ENCODE measurements around the gene HTR2A. TPM values are rescaled to one million over a fixed set of nuclear protein-coding genes. Genes with fewer than 3 reads are reported as not detected.

Gene HTR2A
- polyA plus RNA-seq, 1 donor from 2014 or later, result 0.20 TPM

GRCh38 chr13:46899801-46900200 lies 2.9 kb upstream of the HTR2A start:
- no peaks in the 10 kb centered on the region for H3K9me3 ChIP-seq (ENCODE audit: low read length)
- no peaks in the 10 kb centered on the region for H3K36me3 ChIP-seq (ENCODE audit: insufficient read depth, low read length)
- no peaks in the 10 kb centered on the region for H3K79me2 ChIP-seq (replicated peaks; ENCODE audit: insufficient read depth, low read length)
- no peak overlapping the region for H3K4me3 ChIP-seq (ENCODE audit: low read length)
- H3K27me3 ChIP-seq (ENCODE audit: insufficient read depth, low read depth, low read length), result no peaks in the 10 kb centered on the region
- H4K20me1 ChIP-seq (ENCODE audit: insufficient read depth), result no peaks in the 10 kb centered on the region
- H3K9me2 ChIP-seq (ENCODE audit: insufficient read depth, low read length), result no peaks in the 10 kb centered on the region
- TF ChIP-seq EP300 (conservative IDR thresholded peaks at IDR 0.05; ENCODE audit: poor library complexity, severe bottlenecking) (no peak), POLR2AphosphoS5 (IDR thresholded peaks at IDR 0.05) (no peak), EZH2 (IDR thresholded peaks at IDR 0.05; ENCODE audit: borderline replicate concordance, insufficient read depth, low read length, poor library complexity, severe bottlenecking) (no peak), RAD21 (conservative IDR thresholded peaks at IDR 0.05) (no peak), MXI1 (conservative IDR thresholded peaks at IDR 0.05; ENCODE audit: poor library complexity, severe bottlenecking) (no peak), REST (IDR thresholded peaks at IDR 0.05; ENCODE audit: borderline replicate concordance) (no peak), TAF1 (IDR thresholded peaks at IDR 0.05; ENCODE audit: low read depth) (no peak), SMC3 (conservative IDR thresholded peaks at IDR 0.05; ENCODE audit: poor library complexity) (no peak), CTCF (IDR thresholded peaks at IDR 0.05; ENCODE audit: poor library complexity, severe bottlenecking) (no peak)
- no peak overlapping the region for H3K9ac ChIP-seq (ENCODE audit: low read length)
- no peak overlapping the region for H3K4me2 ChIP-seq (ENCODE audit: low read length)
- no peak overlapping the region for H2AFZ ChIP-seq (ENCODE audit: low read depth, low read length)
- H3K27ac ChIP-seq (ENCODE audit: low read length), result no peak overlapping the region
- no peaks in the 10 kb centered on the region for H3F3A ChIP-seq (ENCODE audit: insufficient read depth, low read length, poor library complexity, severe bottlenecking)

GRCh38 chr13:46895381-46895780 lies 1.5 kb downstream of the HTR2A start:
- Histone ChIP-seq H3K4me3 (ENCODE audit: low read length) (no peak overlapping the region), H3K9me3 (ENCODE audit: low read length) (no peaks in the 10 kb centered on the region), H3K79me2 (replicated peaks; ENCODE audit: insufficient read depth, low read length) (no peaks in the 10 kb centered on the region), H2AFZ (ENCODE audit: low read depth, low read length) (no peak overlapping the region), H3K27me3 (ENCODE audit: insufficient read depth, low read depth, low read length) (no peaks in the 10 kb centered on the region), H3K4me2 (ENCODE audit: low read length) (no peak overlapping the region), H3K27ac (ENCODE audit: low read length) (no peak overlapping the region), H3K9me2 (ENCODE audit: insufficient read depth, low read length) (no peaks in the 10 kb centered on the region), H3K9ac (ENCODE audit: low read length) (no peak overlapping the region), H3F3A (ENCODE audit: insufficient read depth, low read length, poor library complexity, severe bottlenecking) (no peaks in the 10 kb centered on the region), H3K36me3 (ENCODE audit: insufficient read depth, low read length) (no peaks in the 10 kb centered on the region), H4K20me1 (ENCODE audit: insufficient read depth) (no peaks in the 10 kb centered on the region)
- TF ChIP-seq CTCF (IDR thresholded peaks at IDR 0.05; ENCODE audit: poor library complexity, severe bottlenecking) (no peak), SMC3 (conservative IDR thresholded peaks at IDR 0.05; ENCODE audit: poor library complexity) (no peak), REST (IDR thresholded peaks at IDR 0.05; ENCODE audit: borderline replicate concordance) (no peak), MXI1 (conservative IDR thresholded peaks at IDR 0.05; ENCODE audit: poor library complexity, severe bottlenecking) (no peak), EZH2 (IDR thresholded peaks at IDR 0.05; ENCODE audit: borderline replicate concordance, insufficient read depth, low read length, poor library complexity, severe bottlenecking) (no peak), POLR2AphosphoS5 (IDR thresholded peaks at IDR 0.05) (no peak), RAD21 (conservative IDR thresholded peaks at IDR 0.05) (no peak), TAF1 (IDR thresholded peaks at IDR 0.05; ENCODE audit: low read depth) (no peak), EP300 (conservative IDR thresholded peaks at IDR 0.05; ENCODE audit: poor library complexity, severe bottlenecking) (no peak)
